K562 (cell line): ENCODE measurements around the gene TBRG1. TPM values are rescaled to one million over a fixed set of nuclear protein-coding genes. Genes with fewer than 3 reads are reported as not detected.
A peak's percentile ranks its signal among the peaks of the same experiment; 100 is the strongest.

Experiments
- BRCA1 ChIP-seq, 2 experiments: fragments of 450-650 bp in 1 of 2; sonication (generic) in 1 of 2; formaldehyde crosslinking in 1 of 2; IDR thresholded peaks; 2 replicates each; pipeline versions ENCODE4 v1.5.0 to v1.6.1; 2017 to 2020; ENCODE audit warnings: mild to moderate bottlenecking in 1 of 2, missing genetic modification reagents in 1 of 2
- CREM ChIP-seq: IDR thresholded peaks from 2 replicates; pipeline ENCODE4 v1.6.1; 2014; ENCODE audit warnings: antibody characterized with exemption, low read depth
- CUX1 ChIP-seq: fragments of 200-800 bp; sonication (Bioruptor generic); IDR thresholded peaks from 2 replicates; pipeline ENCODE4 v1.6.1; 2016; ENCODE audit warnings: missing genetic modification characterization, missing compliant biosample characterization
- HMGN3 ChIP-seq: IDR thresholded peaks from 2 replicates; pipeline ENCODE4 v1.6.1; 2011; ENCODE audit warnings: borderline replicate concordance, low read depth, mild to moderate bottlenecking, mixed read lengths, low read length; ENCODE audit not compliant: insufficient read length; ENCODE audit errors: extremely low read depth
- MYBL2 ChIP-seq, 2 experiments: fragments of 450-650 bp in 1 of 2; sonication (generic) in 1 of 2; formaldehyde crosslinking in 1 of 2; IDR thresholded peaks; 2 replicates each; pipeline versions ENCODE4 v1.6.1 to v1.8.1; 2017 to 2022; ENCODE audit warnings: borderline replicate concordance in 1 of 2, inconsistent platforms in 1 of 2, low read depth in 1 of 2, mild to moderate bottlenecking in 1 of 2, missing genetic modification reagents in 1 of 2, moderate library complexity in 1 of 2
- NCOA4 ChIP-seq: fragments of 450-650 bp; IDR thresholded peaks from 2 replicates; pipeline ENCODE4 v1.6.1; 2018; ENCODE audit warnings: mild to moderate bottlenecking; ENCODE audit not compliant: partially characterized antibody
- NCOR1 ChIP-seq: fragments of 450-650 bp; IDR thresholded peaks from 2 replicates; pipeline ENCODE4 v1.6.1; 2016; ENCODE audit warnings: mild to moderate bottlenecking, moderate library complexity
- RAD21 ChIP-seq, 2 experiments: fragments of 250-450 bp in 1 of 2; fragments of 450-650 bp in 1 of 2; sonication (Bioruptor Pico) in 1 of 2; formaldehyde crosslinking in 1 of 2; IDR thresholded peaks in 1 of 2; conservative IDR thresholded peaks in 1 of 2; 2 replicates each; pipeline versions ENCODE4 v1.4.0 to v1.8.0; 2020 to 2022; ENCODE audit warnings: mild to moderate bottlenecking in 2 of 2, moderate library complexity in 1 of 2
- RUNX1 ChIP-seq: sonication (generic); IDR thresholded peaks from 2 replicates; pipeline ENCODE4 v1.6.1; 2016; ENCODE audit warnings: antibody characterized with exemption, low read depth
- TCF7 ChIP-seq: sonication (generic); IDR thresholded peaks from 2 replicates; pipeline ENCODE4 v1.6.1; 2016; ENCODE audit warnings: antibody characterized with exemption, borderline replicate concordance
- YY1 ChIP-seq, 3 experiments: IDR thresholded peaks; 2 replicates each; pipeline ENCODE4 v1.6.1; 2011; ENCODE audit warnings: low read length in 2 of 3, mild to moderate bottlenecking in 2 of 3, moderate library complexity in 2 of 3, borderline replicate concordance in 1 of 3, control low read depth in 1 of 3, low read depth in 1 of 3; ENCODE audit not compliant: insufficient read depth in 3 of 3, insufficient replicate concordance in 2 of 3, control insufficient read depth in 1 of 3, insufficient read length in 1 of 3; ENCODE audit errors: extremely low read depth in 1 of 3
- ZBTB7A ChIP-seq: IDR thresholded peaks from 2 replicates; pipeline ENCODE4 v1.6.1; 2011; ENCODE audit warnings: low read depth, mild to moderate bottlenecking, low read length, moderate library complexity, borderline replicate concordance; ENCODE audit not compliant: control insufficient read depth
- ZFPM2 ChIP-seq: fragments of 250-450 bp; sonication (Bioruptor Pico); IDR thresholded peaks from 2 replicates; pipeline ENCODE4 v1.5.1; 2022; ENCODE audit warnings: mild to moderate bottlenecking
- ZNF384 ChIP-seq: IDR thresholded peaks from 2 replicates; pipeline ENCODE4 v1.6.1; 2012; ENCODE audit warnings: low read depth, low read length, improper control_type of control experiment
- polyA plus RNA-seq, 8 experiments: library from polyadenylated mRNA; depleted of rRNA in 4 of 8; stranded (reverse) in 5 of 8; unstranded in 3 of 8; fragments of >200 nt; fragmentation: Nextera tagmentation in 2 of 8; fragmentation: Illumina TruSeq in 1 of 8; extraction: Ambion mirVana in 2 of 8; extraction: Trizol in 1 of 8; gene quantifications; 2 replicates each; pipeline versions ENCODE4 v1.2.1 to v1.2.3, GENCODE V29; 2011 to 2014; ENCODE audit warnings: inconsistent platforms in 1 of 8, missing spikeins in 1 of 8
- total RNA-seq, 7 experiments: library from RNA; depleted of rRNA in 6 of 7; stranded (reverse); fragments of >200 nt in 6 of 7; fragmentation: Illumina TruSeq in 2 of 7; extraction: Trizol in 2 of 7; gene quantifications; 2 replicates each; pipeline versions ENCODE4 v1.2.1 to v1.2.3, GENCODE V29; 2011 to 2021; ENCODE audit warnings: low replicate concordance in 1 of 7
- TF ChIP-seq, protein P1 (sequence below): sonication (generic); formaldehyde crosslinking; IDR thresholded peaks from 2 replicates; pipeline ENCODE4 v1.8.0; 2022; ENCODE audit warnings: missing genetic modification reagents, mild to moderate bottlenecking, borderline replicate concordance
- TF ChIP-seq, protein P2 (sequence below): fragments of 450-650 bp; formaldehyde crosslinking; IDR thresholded peaks from 2 replicates; pipeline ENCODE4 v1.4.0; 2020; ENCODE audit warnings: mild to moderate bottlenecking, mixed read lengths

TBRG1 gene
- total and polyA plus RNA-seq, 9 of the 15 experiments (the other 6 are each of a cell fraction or from before 2014, with no cell fraction given), result 8.7 to 30.0 (median 20.2) TPM

DNA sequence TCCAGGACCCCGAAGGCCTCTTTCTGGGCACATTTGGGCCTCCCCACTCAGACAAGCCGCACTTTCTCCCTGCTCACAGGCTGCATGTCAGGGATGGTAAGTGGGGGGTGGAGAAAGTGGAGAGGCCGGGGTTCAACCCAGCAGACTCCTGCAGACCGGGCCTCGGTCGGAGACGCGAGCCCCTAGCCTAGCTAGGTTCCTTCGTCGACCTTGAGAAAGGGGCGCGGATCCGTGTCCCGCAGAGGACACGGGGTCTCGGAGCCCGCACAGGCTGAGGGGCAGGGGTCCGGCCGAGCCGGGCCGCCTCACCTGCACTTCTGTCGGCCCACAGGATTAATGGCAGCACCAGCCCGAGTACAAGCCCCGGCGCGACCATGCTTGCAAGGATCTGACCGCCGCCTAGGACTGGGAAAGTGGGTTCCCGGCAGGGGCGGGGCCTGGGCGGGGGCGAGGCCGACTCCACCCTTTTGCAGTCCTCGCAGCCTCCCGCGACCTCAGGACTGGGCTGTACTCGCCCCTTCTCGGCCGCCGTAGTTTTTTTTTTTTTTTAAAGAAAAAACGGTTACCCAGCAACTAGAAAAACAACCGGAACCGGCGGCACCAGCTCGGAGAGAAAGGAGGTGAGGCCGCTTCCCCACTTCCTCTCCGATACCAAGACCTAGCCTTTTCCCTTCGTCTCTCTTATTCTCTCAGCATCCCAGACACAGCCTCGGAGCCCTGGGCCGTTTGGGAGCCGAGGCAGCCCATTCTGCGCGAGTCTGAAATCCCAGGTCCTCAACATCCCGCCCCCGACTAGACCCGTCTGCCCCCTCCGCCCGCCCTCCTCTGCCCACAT is 50.9 kb downstream of the TBRG1 start, which contains the start of the genes SIAE and SPA17 (continued):
- TF ChIP-seq ZNF384, result peak; percentile 100
- no peak for TF ChIP-seq TCF7
- TF ChIP-seq HMGN3, result peak; percentile 79
- TF ChIP-seq CREM, result 0 out of 2 replicates have a peak, but pooled peaks have one; percentile 23
- no peak for TF ChIP-seq NCOA4
- TF ChIP-seq, protein P1, sequence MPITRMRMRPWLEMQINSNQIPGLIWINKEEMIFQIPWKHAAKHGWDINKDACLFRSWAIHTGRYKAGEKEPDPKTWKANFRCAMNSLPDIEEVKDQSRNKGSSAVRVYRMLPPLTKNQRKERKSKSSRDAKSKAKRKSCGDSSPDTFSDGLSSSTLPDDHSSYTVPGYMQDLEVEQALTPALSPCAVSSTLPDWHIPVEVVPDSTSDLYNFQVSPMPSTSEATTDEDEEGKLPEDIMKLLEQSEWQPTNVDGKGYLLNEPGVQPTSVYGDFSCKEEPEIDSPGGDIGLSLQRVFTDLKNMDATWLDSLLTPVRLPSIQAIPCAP, result no peak
- TF ChIP-seq, protein P2, sequence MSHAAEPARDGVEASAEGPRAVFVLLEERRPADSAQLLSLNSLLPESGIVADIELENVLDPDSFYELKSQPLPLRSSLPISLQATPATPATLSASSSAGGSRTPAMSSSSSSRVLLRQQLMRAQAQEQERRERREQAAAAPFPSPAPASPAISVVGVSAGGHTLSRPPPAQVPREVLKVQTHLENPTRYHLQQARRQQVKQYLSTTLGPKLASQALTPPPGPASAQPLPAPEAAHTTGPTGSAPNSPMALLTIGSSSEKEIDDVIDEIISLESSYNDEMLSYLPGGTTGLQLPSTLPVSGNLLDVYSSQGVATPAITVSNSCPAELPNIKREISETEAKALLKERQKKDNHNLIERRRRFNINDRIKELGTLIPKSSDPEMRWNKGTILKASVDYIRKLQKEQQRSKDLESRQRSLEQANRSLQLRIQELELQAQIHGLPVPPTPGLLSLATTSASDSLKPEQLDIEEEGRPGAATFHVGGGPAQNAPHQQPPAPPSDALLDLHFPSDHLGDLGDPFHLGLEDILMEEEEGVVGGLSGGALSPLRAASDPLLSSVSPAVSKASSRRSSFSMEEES (CRISPR knock-in tag), result no peak
- no peak for TF ChIP-seq ZFPM2
- peak in 2 of 3 experiments; percentile 61 to 69 for TF ChIP-seq YY1 (IDR thresholded peaks at IDR 0.05; ENCODE audit: borderline replicate concordance in 1 of 3, control insufficient read depth in 1 of 3, extremely low read depth in 1 of 3, insufficient read depth in 3 of 3, insufficient read length in 1 of 3, insufficient replicate concordance in 2 of 3, low read depth in 1 of 3, low read length in 2 of 3)
- TF ChIP-seq BRCA1 (IDR thresholded peaks at IDR 0.05), result no peak
- TF ChIP-seq BRCA1 (CRISPR knock-in tag; IDR thresholded peaks at IDR 0.05), result no peak
- TF ChIP-seq RAD21 (CRISPR knock-in tag; conservative IDR thresholded peaks at IDR 0.05 in 1 of 2, IDR thresholded peaks at IDR 0.05 in 1 of 2), result no peak
- peak; percentile 69; the same call in 1 of the 2 replicates for TF ChIP-seq MYBL2 (IDR thresholded peaks at IDR 0.05; ENCODE audit: low read depth)
- no peak for TF ChIP-seq MYBL2 (CRISPR knock-in tag; IDR thresholded peaks at IDR 0.05; ENCODE audit: borderline replicate concordance)
- TF ChIP-seq NCOR1, result no peak
- no peak for TF ChIP-seq CUX1 (CRISPR knock-in tag)
- TF ChIP-seq ZBTB7A, result peak; percentile 75; the same call in 1 of the 2 replicates
- TF ChIP-seq RUNX1, result no peak
